Left ventricle myocardium inferior (tissue), 1 donor: Measurements from ENCODE around the gene BPGM. TPM values are rescaled to one million over a fixed set of nuclear protein-coding genes. Genes with fewer than 3 reads are reported as not detected.
A peak's percentile ranks its signal among the peaks of the same experiment; 100 is the strongest.

Experiments used
- DNase-seq: peaks from one replicate; pipeline ENCODE4 v3.0.0-alpha.2; 2020
- H3K27ac ChIP-seq: fragments of 200-600 bp; replicated peaks from 2 replicates; pipeline ENCODE4 v1.8.0; 2021
- H3K27me3 ChIP-seq: fragments of 200-600 bp; 2 replicates; pipeline ENCODE4 v1.8.0; 2021; ENCODE audit warnings: low read depth
- H3K36me3 ChIP-seq: fragments of 200-600 bp; 2 replicates; pipeline ENCODE4 v1.8.0; 2021
- H3K4me1 ChIP-seq: fragments of 200-600 bp; 2 replicates; pipeline ENCODE4 v1.8.0; 2021
- H3K4me3 ChIP-seq: fragments of 200-600 bp; 2 replicates; pipeline ENCODE4 v1.8.0; 2021; ENCODE audit warnings: mild to moderate bottlenecking, moderate library complexity
- H3K9me3 ChIP-seq: fragments of 200-600 bp; replicated peaks from 2 replicates; pipeline ENCODE4 v1.8.0; 2021
- intact Hi-C: fragments of 100-400 bp; cut with micrococcal nuclease; formaldehyde crosslinking; loops from one replicate; pipeline ENCODE4 v1.11.0; 2022
- long read RNA-seq: library from polyadenylated mRNA; unstranded; transcript quantifications from one replicate; pipeline ENCODE4 v2.0.0, GENCODE V29; 2021
- total RNA-seq: library from RNA; stranded (reverse); fragmentation: NEBNext Ultra II Directional; extraction: Animal tissue kit (Norgen Biotek cat#: 25700); gene quantifications from one replicate; pipeline ENCODE4 v1.2.1, GENCODE V29; 2021
- TF ChIP-seq, protein P1 (sequence below): fragments of 200-600 bp; IDR thresholded peaks from 2 replicates; pipeline ENCODE4 v1.8.0; 2021; ENCODE audit warnings: antibody characterized with exemption, mild to moderate bottlenecking, borderline replicate concordance
- donor health status: DM: no; HTN: yes; CAD: no; lungs with severe emphysema.

The BPGM gene
- total RNA-seq, result 13.9 TPM
- long read RNA-seq, transcript BPGM-201 (3 exons, 1,753 nt), result major isoform, 9 of 24 reads
- long read RNA-seq, partial matches to known transcripts, result 15 of 24 reads
- long read RNA-seq, other reads (novel, unspliced or antisense), result 0 of 24 reads

DNA sequence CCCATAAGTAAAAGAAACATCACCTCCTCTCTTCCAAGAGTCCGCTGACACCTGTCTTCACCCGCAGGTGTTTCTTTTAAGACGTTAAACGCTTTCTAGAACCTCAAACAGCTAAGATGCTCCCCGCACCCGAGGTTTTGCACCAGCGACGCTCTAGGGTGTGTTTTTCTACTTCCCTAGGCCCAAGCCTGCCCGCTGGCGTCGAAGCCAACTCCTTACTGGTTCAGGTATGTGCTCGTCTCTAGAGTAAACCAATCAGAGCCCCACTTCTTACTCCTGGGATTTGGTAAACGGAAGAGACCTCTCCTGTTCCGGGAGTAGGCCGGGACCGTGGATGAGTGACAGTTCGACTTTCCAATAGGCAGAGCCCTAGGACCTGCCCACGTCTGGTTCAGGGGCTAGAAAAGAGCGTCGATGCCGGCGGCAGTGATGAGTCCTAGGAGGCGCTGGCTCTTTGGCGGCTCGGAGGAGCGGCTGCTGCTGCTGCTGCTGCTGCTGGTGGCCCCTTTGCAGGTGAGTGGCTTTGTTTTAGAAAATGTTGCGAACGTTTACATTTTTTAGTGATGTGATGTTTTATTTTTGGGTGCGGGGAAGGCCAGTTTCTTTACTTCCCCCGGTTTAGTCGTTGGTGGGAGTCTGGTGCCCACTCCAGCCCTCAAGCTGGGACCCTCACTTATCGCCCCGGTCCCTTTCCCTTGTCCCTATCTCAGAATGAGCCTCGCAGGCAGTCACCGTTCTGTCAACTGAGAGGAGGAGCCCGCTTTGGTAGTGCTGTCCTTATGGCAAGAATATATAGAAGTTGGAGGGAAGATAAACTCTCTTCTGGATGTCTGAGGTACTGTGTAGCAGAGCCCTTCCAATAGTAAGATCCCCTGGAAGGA is at the start of gene BPGM:
Gene BPGM, plus strand, starts transcription at position 429 of the 881 bp plus-strand sequence. CDS start 14,655 bp downstream, outside the sequence.
- Histone ChIP-seq H3K27me3 (no peaks in the 10 kb centered on the region), H3K36me3 (no peaks in the 10 kb centered on the region), H3K4me3 (peak within 1 kb of the TSS; percentile 69), H3K4me1 (peaks cover 32% of the 10 kb centered on the region), H3K9me3 (no peaks in the 10 kb centered on the region), H3K27ac (peak within 1 kb of the TSS; percentile 86)
- intact Hi-C loops, result no loop called here
- TF ChIP-seq, protein P1, sequence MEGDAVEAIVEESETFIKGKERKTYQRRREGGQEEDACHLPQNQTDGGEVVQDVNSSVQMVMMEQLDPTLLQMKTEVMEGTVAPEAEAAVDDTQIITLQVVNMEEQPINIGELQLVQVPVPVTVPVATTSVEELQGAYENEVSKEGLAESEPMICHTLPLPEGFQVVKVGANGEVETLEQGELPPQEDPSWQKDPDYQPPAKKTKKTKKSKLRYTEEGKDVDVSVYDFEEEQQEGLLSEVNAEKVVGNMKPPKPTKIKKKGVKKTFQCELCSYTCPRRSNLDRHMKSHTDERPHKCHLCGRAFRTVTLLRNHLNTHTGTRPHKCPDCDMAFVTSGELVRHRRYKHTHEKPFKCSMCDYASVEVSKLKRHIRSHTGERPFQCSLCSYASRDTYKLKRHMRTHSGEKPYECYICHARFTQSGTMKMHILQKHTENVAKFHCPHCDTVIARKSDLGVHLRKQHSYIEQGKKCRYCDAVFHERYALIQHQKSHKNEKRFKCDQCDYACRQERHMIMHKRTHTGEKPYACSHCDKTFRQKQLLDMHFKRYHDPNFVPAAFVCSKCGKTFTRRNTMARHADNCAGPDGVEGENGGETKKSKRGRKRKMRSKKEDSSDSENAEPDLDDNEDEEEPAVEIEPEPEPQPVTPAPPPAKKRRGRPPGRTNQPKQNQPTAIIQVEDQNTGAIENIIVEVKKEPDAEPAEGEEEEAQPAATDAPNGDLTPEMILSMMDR, result peak; percentile 19
- DNase-seq, result peak; percentile 95

DNA sequence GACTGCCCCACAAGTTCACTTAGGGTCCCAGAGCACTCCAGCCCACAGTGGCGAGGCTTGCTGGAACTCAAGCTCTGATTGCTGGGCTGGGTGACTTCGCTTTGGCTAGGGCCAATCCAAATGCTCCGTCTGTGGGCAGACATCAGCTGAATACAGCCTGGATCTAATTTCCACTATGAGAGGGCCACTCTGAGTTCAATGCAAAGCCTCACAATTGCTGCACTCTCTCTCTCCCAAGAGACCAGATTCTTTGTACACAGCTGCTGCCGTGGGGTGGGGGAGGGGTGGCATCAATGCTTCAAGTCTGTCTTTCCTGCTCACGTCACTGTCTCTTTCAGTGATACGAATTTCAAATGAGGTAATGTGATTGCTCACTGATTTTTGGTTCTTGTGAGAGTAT is 47.3 kb upstream of the BPGM start:
- H3K4me1 ChIP-seq, result peaks cover 4% of the 10 kb centered on the region
- no peak overlapping the region for H3K27ac ChIP-seq
- TF ChIP-seq, protein P1, result no peak
- H3K4me3 ChIP-seq, result no peak overlapping the region
- no peaks in the 10 kb centered on the region for H3K9me3 ChIP-seq
- no peaks in the 10 kb centered on the region for H3K27me3 ChIP-seq
- DNase-seq, result no peak
- no peaks in the 10 kb centered on the region for H3K36me3 ChIP-seq
- intact Hi-C loops, result no loop called here

DNA sequence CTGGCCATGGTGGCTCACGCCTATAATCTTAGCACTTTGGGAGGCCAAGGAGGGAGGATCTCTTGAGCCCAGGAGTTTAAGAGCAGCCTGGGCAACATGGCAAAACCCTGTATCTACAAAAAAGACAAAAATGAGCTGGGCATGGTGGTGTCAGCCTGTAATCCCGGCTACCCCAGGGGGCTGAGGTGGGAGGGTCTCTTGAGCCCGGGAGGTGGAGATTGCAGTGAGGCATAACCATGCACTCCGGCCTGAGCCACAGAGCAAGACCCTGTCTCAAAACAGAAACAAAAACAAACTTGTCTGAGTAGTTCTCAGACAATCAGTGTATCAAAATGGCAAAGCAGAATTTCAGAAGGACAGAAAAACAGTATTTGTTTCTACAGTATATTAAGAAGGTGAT is 45.2 kb upstream of the BPGM start:
- no peak for DNase-seq
- H3K36me3 ChIP-seq, result no peaks in the 10 kb centered on the region
- H3K27me3 ChIP-seq, result no peaks in the 10 kb centered on the region
- no peak overlapping the region for H3K4me3 ChIP-seq
- no peaks in the 10 kb centered on the region for H3K9me3 ChIP-seq
- intact Hi-C loops, result no loop called here
- H3K27ac ChIP-seq, result no peak overlapping the region
- H3K4me1 ChIP-seq, result peaks cover 6% of the 10 kb centered on the region
- TF ChIP-seq, protein P1, result no peak

DNA sequence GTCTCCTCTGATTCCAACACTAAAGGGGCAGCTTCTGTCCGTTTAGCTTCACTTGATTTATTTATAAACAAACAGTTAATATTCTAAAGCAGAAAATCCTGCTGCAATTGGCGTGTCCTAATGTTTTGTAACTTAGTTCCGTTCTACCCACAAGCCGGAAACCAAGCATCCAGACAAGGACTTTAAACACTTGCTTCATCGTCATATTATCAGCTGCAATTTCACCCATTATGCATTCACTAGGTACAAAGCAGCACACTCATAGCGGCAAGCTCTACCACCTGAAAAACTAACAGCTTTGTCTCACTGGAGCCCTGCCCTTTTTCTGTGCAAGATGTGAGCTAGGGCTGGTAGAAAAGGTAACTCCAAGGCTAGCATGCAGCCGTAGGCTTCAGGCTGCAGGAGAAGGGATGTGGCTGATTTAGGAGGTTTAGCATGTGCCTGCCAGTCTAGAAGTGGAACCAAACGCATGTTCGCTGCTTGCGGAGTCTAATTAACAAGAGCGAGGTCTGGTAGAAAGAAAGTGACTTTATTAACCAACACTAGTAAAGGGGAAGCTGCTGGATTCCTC is 43.7 kb upstream of the BPGM start:
- Histone ChIP-seq H3K27ac (peak overlapping the region; percentile 7), H3K4me1 (peaks cover 11% of the 10 kb centered on the region), H3K9me3 (no peaks in the 10 kb centered on the region), H3K36me3 (no peaks in the 10 kb centered on the region), H3K4me3 (no peak overlapping the region), H3K27me3 (no peaks in the 10 kb centered on the region)
- TF ChIP-seq, protein P1, result no peak
- intact Hi-C loops, result no loop called here
- no peak for DNase-seq

DNA sequence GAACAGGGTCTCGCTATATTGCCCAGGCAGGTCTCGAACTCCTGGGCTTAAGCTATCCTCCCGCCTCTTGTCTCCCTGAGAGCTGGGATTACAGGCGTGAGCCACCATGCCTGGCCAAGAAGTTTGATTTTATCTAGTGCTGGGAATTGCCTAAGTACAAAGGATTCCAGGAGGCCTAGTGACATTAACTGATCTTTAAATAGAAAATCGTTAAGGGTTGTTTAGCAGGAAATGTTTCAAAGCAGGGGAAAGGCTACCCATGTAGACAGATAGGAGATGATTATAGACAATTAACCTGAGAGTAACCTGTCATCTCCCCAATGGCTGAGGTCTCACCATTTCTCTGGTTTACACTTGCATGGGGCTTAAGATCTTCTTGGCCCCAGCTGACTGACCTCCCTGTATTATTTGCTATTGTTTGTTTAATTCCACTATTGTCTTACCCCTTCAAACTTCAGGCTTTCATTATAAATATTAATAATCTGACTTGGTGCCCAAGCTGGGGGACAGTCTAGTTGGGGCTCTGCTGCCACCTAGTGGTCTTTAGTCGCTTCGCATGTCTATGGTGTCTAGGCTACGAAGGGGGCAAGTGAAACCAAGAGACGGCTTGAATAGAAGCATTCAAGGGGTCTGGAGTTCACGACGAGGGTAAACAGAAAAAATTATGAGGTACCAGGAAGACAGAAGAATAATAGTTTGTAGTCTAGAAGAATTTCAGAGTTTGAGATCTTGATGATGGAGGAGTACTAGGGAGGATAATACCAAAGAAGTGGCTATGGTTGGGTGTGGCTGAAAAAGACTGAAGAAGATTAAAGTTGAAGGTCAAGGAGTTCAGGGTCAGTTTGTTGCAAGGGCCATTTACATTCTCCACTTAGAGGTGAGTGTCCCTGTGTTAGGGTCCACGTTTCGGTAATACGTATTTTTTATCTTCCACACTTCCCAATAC is 40.4 kb upstream of the BPGM start:
- Histone ChIP-seq H3K4me1 (peaks cover 11% of the 10 kb centered on the region), H3K9me3 (no peaks in the 10 kb centered on the region), H3K27ac (no peak overlapping the region), H3K4me3 (peak overlapping the region; percentile 10), H3K36me3 (no peaks in the 10 kb centered on the region), H3K27me3 (no peaks in the 10 kb centered on the region)
- TF ChIP-seq, protein P1, result peak; percentile 97
- intact Hi-C loops, result loop anchor here (5.0 kb wide), 2 partner anchors 89 to 174 kb away; no protein-coding TSS in a partner anchor
- DNase-seq, result peak; percentile 51
